Forelimb muscle (tissue), 1 donor: Measurements from ENCODE around the gene PDE4C. TPM values are rescaled to one million over a fixed set of nuclear protein-coding genes. Genes with fewer than 3 reads are reported as not detected.

Experiments
- DNase-seq: peaks from one replicate; pipeline ENCODE4 v3.0.0-alpha.2; 2013; ENCODE audit warnings: low read depth
- polyA plus RNA-seq: library from polyadenylated mRNA; unstranded; fragments of 120-200 nt; gene quantifications from one replicate; pipeline ENCODE4 v1.2.1, GENCODE V29; 2013; ENCODE audit not compliant: insufficient read length

Gene PDE4C
- polyA plus RNA-seq, 1 donor, result 4.8 TPM

DNA sequence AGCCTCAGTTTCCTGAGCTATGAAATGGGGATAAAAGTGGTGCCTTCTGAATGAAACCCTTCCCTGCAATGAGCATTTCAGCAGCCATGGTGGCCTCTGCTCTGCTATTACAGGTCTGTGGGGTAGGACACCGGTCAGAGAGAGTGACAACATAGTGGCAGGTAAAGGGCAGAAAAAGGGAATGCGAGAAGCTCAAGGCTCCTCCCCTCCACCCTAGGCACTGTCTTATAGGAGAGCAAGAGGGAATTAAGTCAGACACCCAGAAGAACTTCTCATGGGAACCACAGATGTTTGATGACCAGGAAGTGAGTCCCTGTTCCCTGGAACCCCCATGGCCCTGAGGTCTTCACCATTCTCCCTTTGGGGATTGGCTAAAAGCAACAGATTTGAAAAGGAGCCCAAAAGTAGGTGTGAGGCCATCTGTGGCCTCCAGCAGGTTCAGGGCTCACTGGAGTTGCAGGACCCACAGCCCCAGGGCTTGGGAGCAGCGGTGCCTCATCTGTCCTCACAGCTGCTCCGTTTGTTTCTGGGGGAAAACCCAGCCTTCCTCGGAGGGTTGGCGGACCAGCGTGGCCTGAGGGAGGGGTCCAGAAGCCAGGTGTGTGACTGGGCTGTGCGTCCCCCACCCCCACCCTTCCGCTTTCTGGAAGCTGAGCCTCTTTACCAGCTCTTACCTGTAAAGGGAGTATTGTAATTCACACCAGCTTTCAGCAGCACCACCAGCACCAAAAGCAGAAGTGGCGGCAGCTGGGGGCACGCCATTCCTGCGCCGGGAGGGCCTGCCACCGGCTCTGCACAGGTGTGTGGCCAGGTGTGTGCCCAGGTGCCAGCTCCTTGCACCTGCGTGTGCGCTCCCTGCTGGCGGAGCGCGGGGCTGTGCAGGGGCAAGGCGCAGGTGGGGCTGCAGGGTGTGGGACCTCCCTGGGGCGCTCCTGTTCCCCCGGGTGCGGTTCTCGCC lies 28.6 kb upstream of the PDE4C start:
- no peak for DNase-seq

DNA sequence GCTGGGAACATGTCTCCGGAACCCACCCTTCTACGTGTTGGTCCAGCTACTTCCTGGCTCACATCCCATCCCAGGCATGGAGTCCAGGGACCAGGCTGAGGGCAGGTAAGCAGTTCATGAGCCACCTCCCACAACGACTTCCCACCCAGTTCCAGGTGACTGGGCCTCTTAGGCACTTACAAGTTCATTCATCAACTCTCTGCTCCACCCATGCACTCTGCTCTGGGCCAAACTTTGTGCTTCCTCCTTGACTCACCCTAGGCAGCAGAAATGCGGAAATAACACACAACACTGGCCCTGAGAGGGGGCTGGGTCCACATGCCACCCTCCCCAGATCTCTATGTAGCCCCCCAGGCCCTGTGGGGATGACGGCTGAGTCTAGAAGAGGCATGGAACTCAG lies 27.5 kb upstream of the PDE4C start:
- no peak for DNase-seq

DNA sequence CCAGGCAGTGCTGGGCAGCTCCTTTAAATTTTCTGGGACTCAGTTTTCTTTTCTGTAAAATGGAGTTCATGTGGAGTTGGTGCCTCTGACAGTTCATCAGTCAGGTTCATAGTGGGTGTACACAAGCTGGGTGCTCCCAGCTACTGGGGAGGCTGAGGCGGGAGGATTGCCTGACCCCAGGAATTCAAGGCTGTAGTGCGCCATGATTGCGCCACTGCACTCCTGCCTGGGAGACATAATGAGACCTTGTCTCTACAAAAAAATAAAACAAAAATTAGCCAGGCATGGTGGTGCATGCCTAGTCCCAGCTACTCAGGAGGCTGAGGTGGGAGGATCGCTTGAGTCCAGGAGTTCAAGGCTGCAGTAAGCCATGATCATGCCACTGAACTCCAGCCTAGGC lies 26.9 kb upstream of the PDE4C start:
- DNase-seq, result no peak

DNA sequence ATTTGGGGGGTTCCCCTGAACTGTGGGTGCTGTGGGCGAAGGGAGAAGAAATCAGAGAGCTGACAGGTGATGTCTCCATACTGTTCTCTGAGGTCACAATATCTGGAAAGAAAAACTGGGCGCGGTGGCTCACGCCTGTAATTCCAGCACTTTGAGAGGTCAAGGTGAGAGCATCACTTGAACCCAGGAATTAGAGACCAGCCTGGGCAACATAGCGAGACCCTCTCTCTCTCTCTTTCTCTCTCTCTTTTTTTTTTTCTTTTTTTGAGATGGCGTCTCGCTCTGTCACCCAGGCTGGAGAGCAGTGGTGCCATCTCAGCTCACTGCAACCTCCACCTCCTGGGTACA lies 26.1 kb upstream of the PDE4C start:
- no peak for DNase-seq

DNA sequence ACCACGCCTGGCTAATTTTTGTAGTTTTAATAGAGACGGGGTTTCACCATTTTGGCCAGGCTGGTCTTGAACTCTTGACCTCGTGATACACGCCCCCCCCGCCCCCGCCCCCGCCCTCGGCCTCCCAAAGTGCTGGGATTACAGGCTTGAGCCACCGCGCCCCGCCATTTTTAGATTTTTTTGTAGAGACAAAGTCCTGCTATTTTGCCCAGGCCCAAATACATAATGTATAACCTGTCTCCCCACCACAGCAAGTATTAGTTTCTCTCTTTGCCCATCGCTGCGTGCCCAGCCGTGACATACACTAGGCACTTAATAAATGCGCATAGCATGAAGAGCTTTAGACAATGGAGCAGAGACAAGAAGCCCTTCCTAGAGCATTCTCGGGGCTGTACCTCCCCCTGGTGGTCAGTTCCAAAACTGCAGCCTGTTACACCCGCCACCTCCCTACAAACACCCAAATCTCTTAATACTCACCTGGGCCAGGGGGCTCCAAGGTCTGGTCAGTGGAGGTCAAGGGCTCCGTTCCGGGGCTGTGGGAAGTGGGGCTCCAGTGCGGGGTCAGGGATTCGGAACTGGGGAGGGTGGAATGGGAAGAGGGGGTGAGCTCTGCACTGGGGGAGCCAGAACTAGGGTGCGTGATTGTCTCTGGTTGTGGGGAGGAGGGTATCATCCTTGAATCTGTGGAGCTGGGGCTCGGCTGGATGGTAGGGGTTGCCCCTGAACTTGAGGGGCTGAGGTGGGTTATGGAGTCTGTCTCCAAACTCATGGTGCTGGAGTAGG lies 25.5 kb upstream of the PDE4C start:
- no peak for DNase-seq

DNA sequence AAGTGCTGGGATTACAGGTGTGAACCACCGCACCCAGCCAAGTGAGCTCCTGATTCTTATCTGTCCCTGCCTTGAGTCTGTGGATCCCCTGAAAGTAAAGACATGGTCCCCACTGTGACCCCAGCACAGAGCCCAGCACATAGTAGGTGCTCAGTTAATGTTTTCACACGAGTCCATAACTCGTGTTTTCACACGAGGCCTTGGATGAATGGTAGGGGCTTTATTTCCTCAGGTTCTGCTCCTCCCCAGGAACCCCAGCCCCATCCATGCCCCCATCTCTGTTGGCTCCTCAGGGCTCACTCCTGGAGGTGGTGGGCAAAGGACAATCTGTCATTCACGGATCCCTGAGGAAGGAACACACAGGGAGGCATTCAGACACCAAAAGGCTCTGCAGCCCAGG lies 23.6 kb upstream of the PDE4C start:
- DNase-seq, result no peak

DNA sequence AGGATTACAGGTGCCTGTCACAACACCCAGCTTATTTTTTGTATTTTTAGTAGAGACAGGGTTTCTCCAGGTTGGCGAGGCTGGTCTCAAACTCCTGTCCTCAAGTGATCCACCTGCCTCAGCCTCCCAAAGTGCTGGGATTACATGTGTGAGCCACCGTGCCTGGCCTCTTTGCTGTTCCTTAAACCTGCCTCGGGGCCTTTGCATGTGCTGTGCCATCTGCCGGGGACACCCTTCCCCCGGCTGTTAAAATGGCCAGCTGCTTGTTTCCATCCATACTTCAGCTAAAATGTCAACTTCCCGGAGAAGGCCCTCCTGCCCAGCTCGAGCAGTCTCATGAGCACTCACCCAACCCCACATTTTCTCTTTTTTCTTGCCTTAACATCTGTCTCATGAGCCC lies 19.1 kb upstream of the PDE4C start:
- DNase-seq, result no peak

DNA sequence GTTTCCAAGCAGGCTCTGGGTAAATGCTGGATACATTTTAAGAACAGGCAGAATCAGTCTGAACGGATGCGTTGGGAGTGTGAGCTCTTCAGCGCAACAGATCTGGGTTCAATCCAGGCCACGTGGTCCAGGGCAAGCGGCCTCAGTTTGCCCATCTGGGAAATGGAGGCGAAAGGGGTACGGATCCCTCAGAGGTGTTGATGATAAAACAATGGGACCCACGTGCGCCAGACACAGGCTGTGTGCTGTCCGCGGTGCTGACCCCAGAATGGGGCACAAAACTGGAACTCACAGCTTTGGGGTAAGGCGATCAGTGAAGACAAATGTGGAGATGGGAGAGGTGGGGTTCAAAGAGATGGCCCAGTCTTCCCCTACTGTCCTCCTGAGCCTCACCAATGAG lies 13.1 kb upstream of the PDE4C start:
- DNase-seq, result no peak

DNA sequence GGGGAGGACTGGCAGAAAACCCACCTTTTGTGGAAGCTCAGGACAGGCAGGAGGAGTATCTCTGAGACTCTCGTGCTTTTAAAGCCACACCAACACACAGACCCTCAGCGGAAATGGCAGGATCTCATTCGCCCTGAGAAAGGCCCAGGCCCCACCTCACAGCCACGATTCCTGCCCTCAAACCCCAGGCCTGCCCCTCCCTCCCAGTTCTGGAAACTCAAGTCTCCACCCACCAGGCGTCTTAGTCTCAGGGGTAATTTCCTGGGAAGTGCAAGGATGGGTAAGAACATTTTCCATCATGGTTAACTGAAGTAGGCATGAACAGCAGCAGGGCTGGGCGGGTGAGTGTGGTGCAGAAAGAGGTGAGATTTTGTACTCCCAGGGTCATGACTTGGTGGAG lies 8.0 kb upstream of the PDE4C start:
- no peak for DNase-seq

DNA sequence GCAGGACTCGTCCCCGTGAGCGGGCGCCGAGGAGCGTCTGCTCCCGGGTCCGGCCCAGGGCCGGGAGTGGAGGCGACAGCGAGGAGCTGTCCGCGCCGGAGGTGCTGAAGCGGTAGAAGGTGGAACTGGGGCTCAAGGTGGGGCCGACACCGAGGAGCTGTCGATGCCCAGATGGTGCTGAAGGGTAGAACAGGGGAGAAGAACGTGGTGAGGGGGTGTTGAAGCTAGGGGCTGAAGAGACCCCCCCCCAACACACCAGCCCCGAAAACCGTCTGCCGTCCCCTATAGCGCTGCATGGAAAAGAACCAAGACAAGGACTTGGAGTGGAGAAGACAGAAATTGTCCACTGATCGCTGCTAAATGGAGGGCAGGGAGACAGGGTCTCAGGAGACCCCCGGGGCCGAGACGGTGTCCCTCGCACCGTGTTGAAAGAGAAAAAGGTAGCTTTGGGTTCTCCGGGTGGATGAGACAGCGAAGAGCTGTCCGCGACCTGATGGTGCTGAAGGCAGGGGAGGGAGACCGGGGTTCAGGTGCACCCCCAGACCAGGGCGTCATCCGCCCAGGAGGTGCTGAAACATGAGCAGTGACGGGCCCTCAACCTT lies 7.1 kb upstream of the PDE4C start:
- DNase-seq, result no peak

DNA sequence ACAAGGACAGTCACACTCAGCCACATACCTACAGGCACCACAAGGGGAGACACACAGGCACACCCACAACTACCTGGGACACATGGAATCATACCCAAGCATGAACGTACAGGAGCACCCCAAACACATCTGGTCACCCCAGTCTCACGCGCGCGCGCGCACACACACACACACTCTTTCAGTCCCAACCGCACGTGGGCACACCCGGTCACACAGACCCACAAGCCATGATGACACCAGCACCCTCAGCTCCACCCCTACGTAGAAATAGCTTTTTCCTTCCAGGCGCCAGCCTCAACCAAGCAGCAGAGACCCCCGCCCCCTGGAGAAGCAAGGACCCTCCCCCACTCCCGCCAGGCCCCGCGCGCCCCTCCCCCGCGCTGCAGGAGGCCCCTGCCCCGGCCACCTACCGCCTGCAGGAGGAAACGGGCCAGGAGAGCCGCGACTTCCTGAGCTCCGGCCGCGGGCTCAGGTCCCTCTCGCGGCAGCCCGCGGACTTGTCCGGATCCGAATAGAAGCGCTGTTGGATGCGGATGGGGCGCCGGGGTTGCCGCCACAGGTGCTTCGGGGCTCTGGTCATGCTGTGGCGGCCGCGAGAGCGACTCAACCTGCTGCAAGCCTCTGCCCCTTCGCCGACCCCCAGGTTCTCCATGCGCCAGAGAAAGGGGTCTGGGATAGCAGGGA lies 6.4 kb upstream of the PDE4C start:
- DNase-seq, result no peak

DNA sequence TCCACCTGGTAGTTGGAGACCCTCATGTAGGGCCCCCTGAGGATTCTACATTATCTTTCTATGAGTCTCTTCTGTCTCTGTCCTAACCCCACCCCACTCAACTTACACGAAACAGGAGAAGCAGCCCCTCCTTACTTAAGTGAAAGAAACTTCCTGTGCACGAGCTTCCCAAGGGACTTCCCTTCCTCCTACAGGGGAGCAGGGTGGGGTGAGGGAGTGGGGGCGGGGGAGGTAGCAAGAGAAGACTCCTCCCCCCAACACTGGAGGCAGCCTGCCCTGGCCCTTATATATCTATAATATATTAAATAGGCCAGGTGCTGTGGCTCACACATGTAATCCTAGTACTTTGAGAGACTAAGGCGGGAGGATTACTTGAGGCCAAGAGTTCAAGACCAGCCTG lies 5.5 kb upstream of the PDE4C start:
- no peak for DNase-seq

DNA sequence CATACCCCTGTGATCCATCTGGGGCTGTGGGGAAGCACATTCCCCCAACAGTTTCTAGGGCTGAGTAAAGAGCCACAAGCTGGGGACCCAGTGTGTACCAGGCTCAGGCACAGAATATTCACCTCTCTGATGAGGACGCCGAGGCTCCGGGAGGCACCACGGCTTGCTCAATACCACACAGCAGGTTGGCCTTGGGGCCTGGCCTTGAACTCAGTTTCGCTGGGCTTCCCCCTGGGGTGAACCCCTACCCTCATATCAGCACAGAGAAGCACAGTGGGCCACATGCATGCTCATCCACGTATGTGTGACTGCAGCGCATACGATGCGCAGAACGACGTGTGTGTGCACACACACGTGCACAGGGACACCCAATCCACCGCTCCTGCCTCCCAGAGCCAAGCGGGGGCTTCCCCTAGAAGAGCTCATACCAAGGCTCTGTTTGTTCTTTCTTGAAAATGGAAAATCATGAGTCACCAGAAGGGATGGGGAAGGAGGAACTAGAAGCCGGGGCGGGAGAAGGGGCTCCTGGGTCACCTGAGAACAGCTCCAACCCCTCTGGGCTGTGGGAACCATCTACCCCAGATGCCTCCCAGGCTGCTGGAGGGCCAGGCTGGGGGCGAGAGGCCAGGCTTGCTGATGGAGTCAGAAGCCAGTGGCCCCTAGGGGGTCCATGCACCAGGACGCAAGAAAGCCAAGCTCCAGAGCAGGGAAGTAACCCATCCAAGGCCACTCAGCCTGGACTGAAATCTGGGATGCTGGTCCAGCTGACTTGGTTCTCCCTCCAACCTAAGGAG lies 4.9 kb upstream of the PDE4C start:
- no peak for DNase-seq

DNA sequence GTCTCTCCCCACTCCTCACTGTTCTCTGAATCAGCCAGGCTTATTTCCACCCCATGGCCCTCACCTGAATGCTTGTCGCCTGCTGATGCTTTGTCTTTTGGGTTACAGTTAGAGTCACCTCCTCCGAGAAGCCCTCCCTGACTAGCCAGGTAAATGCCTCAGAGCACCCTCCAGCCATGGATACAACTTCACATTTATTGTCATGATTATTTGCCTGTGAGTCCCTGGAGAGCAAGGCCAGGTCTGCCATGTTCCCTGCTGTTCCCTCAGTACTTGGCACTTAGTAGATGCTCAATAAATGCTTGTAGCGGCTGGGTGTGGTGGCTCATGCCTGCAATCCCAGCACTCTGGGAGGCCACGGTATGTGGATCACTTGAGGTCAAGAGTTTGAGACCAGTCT lies 3.7 kb upstream of the PDE4C start:
- DNase-seq, result no peak

DNA sequence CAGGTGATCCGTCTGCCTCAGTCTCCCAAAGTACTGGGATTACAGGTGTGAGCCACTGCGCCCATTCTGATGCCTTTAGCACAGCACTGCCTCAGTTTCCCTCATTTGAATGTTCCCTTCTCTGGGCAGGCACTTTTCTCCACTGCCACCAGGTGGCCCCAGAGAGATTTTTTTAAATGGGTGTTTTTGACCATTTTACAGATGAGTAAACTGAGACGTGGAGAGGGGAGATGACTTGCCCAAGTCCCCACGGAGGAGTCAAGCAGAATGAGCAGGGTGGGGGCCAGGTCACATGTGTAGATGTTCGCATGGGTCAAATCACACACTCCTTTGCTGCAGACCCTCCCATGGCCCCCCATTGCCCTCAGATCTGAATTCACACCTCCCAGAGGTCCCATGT lies 3.2 kb upstream of the PDE4C start:
- DNase-seq, result no peak

DNA sequence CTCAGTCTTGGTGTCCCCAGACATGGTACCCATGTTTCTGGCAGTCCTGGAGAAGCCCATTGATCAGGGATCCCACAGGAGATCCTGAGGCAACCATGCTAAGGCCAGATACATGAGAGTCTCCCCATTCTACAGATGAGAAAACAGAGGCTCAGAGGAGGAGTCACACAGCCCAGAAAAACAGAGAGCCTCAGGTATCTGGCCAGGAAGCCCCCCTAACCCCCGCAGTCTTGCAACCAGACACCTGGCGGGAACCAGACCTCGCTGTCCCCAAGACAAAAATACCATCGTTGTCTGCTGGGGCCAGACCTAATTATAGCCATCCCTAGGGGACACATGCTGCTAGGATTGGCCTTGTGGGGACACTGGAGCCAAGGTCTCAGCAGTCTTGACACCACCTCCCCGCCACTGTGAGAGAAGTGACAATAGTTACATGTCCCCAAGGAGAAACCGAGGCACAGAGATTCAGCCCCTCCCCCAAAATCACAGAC lies 1.6 kb upstream of the PDE4C start:
- no peak for DNase-seq

DNA sequence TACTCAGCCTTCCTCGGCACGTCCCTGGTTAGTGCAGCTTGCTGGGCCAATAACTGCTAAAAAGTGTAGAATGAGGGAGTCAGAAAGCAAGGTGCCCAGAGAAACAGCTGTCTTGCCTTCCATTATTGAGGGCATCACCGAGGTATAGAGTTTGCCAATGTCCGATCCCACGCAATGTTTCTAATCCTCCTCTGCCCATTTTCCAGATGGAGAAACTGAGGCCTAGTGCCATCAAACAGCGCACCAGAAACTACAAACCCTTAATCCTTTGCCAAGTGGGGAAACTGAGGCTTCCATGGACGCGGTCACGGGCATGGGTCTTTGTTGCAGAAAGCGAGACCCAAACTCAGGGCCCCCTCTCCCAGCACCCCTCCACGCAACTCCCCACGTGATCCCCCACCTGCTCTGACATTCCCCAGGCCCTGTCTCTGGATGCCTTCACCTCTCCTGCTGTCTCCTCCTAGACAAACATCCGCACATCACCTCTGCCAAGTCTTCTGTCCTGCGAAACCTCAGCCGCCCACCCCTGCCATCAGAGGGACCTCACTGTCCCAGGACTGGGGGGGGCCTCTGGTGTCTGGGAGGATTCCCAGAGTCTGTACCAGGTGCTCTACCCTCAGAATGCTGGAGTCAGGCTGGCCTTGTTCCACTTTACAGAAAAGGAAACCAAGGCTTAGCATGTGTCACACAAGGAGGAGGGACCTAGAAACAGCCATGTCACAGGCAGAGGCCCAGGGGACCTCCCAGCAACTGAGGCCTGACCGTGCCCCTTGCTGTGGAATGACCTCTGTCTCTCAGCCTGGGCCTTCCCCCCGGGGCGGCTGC lies 930 bp upstream of the PDE4C start:
- DNase-seq, result no peak

DNA sequence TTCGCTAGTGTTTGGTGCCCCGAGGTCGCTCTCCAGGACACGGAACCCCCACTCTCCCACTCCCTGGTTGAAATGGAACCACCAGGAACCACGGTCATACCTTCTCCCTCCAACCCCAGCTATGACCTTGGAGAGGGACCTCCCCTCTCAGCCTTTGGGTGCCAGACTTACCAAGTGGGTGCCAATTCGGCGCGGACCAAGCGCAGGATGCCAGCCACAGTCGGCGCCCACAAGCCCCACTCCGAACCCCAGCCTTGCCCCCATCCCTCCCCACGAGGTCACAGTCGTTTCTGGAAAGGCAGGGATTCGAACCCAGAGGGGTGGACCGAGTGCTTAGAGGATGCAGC lies 910 bp downstream of the PDE4C start:
- DNase-seq, result no peak

DNA sequence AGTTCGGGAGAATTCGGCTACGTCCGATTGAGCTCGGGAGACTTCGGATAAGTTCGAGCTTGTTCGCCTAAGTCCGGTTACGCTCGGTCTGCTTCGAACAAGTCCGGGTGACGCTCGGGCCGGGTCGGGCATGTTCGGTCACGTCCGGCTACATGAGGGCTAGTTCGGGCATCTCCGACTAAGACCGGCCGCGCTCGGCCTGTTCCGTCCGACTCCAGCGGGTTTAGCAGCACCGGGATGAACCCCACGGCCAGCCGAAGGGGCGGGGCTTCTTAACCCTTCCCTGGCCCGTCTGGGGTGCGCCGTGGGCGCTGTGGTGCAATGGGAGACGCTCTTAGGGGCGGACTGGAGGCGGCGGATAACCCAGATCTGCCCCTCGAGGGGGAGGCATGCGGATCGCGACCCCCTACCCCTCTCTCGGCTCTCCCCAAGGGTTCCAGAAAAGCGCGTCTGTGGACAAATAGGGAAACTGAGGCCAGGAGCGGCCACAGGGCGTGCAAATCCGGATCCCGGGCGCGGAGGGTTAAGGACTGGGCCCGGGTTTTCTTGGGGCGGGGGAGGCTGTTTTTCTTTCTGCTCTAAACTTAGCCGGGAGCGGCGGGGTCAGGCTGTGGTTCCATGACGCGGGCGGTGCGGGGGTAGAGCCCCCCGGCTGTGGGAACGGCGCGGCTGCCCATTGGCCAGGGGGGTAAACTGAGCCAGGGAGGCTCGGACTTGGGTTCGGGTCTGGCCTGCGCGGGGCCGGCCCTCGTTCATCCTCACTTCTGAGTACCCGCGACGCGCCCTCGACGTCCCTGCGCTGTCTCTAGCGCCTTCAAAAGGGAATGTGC lies 1.5 kb downstream of the PDE4C start:
- peak; percentile 93 for DNase-seq
